Fibroblast of mammary gland (primary cell): ENCODE data around the gene TPBG.
A peak's percentile ranks its signal among the peaks of the same experiment; 100 is the strongest.

Source experiments
- DNase-seq: peaks from one replicate; pipeline ENCODE4 v3.0.0-alpha.2; 2010; ENCODE audit warnings: low read depth
- H3K4me3 ChIP-seq: 2 replicates; pipeline ENCODE4 v1.5.1; 2011; ENCODE audit warnings: low read depth, mild to moderate bottlenecking, low read length, moderate library complexity; ENCODE audit not compliant: control insufficient read depth
- TF ChIP-seq, protein P1 (sequence below): conservative IDR thresholded peaks from 2 replicates; pipeline ENCODE4 v1.5.1; 2011; ENCODE audit warnings: low read depth, low read length, inconsistent platforms; ENCODE audit not compliant: control insufficient read depth, insufficient read depth

The TPBG gene

DNA sequence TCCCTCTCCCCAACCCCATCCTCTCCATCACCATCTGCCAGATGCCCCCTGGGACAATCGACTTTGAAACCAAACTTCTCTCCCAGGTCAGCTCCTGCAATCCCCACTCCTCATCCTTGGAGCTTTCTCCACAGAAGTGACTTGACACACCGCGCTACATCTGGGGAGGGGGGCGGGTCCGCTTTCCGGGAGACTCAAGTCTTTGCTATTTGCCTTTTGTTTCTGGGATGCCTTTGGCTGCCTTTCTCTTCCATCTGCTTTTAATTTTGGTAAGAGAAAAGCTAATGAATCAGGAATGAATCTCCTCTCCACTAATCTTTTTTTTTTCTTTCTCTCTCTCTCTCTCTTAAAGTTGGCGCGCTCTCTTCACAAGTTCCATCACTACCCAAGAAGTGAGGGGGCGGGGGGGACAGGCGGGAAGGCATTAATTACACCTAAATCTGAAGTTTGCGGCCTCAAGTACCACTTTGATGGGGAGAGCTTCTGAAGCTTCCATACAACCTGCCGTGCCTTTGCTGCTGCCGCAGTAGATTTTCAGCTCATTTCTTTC is 664 bp upstream of the TPBG start:
- TF ChIP-seq, protein P1, sequence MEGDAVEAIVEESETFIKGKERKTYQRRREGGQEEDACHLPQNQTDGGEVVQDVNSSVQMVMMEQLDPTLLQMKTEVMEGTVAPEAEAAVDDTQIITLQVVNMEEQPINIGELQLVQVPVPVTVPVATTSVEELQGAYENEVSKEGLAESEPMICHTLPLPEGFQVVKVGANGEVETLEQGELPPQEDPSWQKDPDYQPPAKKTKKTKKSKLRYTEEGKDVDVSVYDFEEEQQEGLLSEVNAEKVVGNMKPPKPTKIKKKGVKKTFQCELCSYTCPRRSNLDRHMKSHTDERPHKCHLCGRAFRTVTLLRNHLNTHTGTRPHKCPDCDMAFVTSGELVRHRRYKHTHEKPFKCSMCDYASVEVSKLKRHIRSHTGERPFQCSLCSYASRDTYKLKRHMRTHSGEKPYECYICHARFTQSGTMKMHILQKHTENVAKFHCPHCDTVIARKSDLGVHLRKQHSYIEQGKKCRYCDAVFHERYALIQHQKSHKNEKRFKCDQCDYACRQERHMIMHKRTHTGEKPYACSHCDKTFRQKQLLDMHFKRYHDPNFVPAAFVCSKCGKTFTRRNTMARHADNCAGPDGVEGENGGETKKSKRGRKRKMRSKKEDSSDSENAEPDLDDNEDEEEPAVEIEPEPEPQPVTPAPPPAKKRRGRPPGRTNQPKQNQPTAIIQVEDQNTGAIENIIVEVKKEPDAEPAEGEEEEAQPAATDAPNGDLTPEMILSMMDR = no peak
- H3K4me3 ChIP-seq = peak overlapping the region; percentile 79
- DNase-seq = peak; percentile 98

DNA sequence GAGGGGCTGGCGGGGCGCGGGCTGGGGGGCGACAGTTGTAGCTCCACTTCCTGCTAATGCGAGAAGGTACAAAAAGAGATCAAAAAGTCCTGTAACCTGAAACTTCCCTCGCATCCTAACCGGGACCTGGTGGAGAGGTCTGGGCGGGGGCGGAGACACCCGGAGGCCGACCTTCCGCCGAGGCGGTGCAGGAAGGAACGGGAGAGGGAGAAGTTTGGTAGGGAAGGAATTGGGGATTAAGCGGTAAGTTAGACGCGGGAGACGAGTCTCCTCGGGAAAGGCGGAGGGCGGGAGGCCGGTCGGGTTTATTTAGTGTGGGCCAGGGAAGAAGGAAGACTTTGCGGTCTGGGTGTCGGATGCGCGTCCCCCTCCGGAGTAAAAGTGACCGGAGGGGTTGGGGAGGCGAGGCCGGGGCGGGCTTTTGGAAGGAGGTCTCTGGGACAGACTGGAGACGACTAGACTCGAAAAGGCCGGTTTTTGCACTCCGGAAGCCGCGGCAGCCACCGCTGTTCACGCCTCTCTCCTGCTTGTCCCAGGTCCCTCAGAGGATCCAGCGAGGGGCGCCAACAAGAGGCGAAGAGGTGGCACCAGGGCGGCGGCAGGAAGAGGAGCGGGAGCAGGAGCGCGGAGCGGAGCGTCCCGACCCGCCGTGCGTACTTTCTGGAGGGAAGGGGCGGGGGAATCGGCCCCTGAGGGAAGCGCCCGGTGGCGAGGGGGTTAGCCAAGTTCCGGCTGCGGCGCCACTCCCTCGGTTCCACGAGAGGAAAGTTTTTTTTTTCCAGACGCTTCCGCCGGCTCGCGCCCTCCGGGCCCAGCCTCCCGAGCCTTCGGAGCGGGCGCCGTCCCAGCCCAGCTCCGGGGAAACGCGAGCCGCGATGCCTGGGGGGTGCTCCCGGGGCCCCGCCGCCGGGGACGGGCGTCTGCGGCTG is 734 bp downstream of the TPBG start:
- DNase-seq = peak; percentile 60
- TF ChIP-seq, protein P1 = no peak
- peak overlapping the region; percentile 79 for H3K4me3 ChIP-seq

DNA sequence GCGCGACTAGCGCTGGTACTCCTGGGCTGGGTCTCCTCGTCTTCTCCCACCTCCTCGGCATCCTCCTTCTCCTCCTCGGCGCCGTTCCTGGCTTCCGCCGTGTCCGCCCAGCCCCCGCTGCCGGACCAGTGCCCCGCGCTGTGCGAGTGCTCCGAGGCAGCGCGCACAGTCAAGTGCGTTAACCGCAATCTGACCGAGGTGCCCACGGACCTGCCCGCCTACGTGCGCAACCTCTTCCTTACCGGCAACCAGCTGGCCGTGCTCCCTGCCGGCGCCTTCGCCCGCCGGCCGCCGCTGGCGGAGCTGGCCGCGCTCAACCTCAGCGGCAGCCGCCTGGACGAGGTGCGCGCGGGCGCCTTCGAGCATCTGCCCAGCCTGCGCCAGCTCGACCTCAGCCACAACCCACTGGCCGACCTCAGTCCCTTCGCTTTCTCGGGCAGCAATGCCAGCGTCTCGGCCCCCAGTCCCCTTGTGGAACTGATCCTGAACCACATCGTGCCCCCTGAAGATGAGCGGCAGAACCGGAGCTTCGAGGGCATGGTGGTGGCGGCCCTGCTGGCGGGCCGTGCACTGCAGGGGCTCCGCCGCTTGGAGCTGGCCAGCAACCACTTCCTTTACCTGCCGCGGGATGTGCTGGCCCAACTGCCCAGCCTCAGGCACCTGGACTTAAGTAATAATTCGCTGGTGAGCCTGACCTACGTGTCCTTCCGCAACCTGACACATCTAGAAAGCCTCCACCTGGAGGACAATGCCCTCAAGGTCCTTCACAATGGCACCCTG is 1.6 kb downstream of the TPBG start:
- H3K4me3 ChIP-seq = peak overlapping the region; percentile 79
- DNase-seq = no peak
- TF ChIP-seq, protein P1 = no peak

DNA sequence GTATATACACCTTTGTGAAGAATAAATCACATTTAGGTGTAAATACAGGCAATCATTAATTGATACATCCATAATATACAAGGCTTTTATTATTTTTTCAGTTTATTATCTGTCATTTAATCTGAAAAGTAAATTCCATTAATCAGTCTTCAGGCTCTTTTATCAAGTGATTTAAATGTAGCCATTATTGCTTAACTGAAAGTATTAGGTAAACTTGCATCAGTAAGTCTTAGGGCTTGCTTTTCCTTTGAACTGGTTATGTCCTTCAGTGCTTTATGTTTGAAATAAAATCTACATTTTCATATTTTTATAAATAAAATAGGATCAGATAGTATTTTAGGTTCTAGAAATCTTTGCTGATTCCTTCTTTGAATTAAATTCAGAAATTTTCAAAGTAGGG is 4.1 kb downstream of the TPBG start:
- H3K4me3 ChIP-seq = peak overlapping the region; percentile 79
- DNase-seq = no peak
- TF ChIP-seq, protein P1 = no peak

DNA sequence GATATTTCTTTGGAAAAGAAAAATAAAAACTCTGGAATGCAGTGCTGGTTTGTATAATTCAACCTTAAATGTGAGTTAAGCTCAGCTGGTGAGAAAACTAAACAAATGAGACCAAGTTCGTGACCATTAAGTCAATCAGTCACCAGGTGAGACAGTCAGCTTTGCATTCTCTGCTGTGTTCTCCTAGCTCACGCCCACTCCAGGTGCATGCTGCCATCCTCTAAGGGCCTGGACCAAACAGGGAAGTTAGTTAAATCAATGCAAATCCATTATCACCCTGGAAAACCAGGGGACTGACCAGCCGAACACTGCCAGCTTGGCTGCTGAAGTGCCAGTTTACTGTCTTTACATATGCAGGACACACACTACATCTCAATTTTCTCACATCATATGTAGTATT is 7.2 kb downstream of the TPBG start:
- no peak for DNase-seq
- TF ChIP-seq, protein P1 = no peak

DNA sequence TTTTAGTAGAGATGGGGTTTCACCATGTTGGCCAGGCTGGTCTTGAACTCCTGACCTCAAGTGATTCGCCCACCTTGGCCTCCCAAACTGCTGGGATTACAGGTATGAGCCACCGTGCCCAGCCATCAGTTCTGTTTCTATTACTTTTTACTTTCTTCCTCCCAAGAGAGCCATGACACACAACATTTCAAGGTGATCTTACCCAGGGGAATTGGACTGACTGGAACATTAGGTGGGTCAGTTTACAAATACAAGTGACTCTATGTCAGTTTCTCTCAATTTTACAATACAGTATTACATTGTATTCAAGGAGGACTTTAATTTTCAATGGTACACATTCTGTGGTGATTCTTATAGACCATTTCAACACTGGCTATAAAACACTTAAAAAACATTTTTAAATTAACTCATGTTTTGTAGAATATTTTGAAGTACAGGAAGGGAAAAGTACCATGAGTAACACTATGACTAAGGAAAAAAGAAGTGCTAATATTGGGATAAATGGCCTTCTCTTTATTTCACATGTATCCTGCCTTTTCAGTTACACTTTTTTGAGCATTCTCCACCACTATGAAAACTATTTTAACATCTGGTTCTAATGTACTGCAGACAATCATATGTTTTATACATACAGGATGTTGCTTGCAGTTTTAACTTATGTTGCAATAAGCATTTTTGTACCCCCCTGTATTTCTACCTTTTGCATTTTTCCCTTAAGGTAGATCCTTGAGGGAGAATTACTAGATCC is 8.4 kb downstream of the TPBG start:
- peak; percentile 89 for DNase-seq
- TF ChIP-seq, protein P1 = no peak

More for the DNA sequence above, 7.2 kb downstream of the TPBG start:
- no peak overlapping the region for H3K4me3 ChIP-seq

More for the DNA sequence above, 8.4 kb downstream of the TPBG start:
- no peak overlapping the region for H3K4me3 ChIP-seq
